ENCODE results near the gene ZC3H7A.

- TF ChIP-seq PATZ1 (CRISPR knock-in tag; IDR thresholded peaks at IDR 0.05; ENCODE audit: borderline replicate concordance) (no peak), ISL1 (CRISPR knock-in tag; IDR thresholded peaks at IDR 0.05) (no peak), OSR1 (CRISPR knock-in tag; IDR thresholded peaks at IDR 0.05) (no peak), CREB5 (CRISPR knock-in tag; IDR thresholded peaks at IDR 0.05; ENCODE audit: low read depth) (no peak)
Measured at GRCh38 chr16:11721781-11722467, 75.1 kb downstream of the ZC3H7A start.

Data from SK-N-SH treated with all-trans-retinoic acid at 6 μM for 48 hours (cell line).